GM19099 (cell line): ENCODE results near the gene C2orf72.

Experiments used
- POLR2A ChIP-seq: IDR thresholded peaks from 3 replicates; pipeline ENCODE4 v1.6.1; 2011; ENCODE audit warnings: low read depth; ENCODE audit not compliant: insufficient read length; ENCODE audit errors: extremely low read depth

Gene C2orf72

DNA sequence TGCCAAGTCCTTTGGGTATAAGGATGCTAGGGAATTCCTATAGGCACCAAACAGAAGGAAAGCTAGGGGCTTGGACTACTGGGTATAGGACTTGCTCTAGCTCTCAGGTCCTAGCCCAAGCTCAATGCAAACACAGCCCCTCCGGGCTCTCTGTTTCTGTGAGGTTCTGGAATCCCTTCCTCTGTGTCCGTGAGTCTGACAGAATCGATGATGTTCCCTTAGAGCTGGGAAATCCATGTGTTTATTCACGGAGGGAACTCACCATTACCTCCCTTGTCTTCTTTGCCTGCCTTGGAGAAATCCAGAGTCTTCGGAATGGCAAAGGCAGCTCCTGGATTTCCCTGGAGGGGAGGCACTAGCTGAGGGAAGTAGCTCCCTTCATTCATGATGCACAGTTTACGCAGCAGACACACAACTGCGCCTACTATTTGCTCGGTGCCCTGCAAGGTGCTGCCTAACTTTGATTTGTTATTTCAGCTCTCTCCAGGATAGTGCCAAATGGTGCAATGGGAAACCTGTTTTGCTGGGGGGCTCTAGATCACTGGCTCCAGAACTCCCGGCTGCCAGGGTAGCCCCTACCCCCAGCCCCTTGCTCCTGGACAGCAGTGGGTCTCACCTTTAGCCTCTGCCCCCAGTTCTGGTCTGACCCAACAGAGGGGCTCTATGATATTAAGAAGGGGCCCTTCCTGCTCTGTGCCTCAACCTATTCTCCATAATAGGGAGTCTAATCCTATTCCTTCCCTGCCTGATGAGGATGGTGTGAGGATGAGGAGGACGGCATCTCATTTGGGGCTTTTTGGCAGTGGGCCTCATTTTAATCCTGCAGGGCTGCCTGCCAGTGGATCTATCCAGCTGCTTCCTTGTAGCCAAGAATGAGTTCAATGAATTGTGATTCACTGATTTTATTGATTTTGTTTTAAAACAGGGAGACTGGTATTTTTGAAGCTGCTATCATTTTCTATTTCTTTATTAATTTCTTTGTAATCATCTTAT, 10.9 kb downstream of the C2orf72 start:
- TF ChIP-seq POLR2A: no peak

GRCh38 chr2:231049286-231050017, 12.1 kb downstream of the C2orf72 start:
- no peak for TF ChIP-seq POLR2A

- no peak for TF ChIP-seq POLR2A
Measured at GRCh38 chr2:231050018-231050901, 12.9 kb downstream of the C2orf72 start.

DNA sequence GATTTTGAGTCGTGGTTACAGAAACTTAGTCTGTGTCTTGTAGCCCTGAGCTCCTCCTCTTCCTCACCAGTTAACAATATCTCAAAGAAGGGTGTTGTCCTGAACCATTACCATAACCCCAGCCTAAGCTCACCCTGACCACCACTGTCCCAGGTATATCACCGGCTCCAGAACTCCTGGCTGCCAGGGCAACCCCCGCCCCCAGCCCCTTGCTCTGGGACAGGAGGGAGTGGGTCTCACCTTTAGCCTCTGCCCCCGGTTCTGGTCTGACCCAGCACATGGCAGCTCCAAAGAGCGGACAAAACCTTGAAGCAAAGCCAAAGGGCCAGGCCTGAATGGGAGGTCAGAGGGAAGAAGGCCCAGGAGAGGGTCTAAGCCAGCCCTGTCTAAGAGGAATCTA, 13.8 kb downstream of the C2orf72 start:
- TF ChIP-seq POLR2A: no peak

GRCh38 chr2:231052494-231053451, 15.4 kb downstream of the C2orf72 start:
- TF ChIP-seq POLR2A: peak; percentile 17

DNA sequence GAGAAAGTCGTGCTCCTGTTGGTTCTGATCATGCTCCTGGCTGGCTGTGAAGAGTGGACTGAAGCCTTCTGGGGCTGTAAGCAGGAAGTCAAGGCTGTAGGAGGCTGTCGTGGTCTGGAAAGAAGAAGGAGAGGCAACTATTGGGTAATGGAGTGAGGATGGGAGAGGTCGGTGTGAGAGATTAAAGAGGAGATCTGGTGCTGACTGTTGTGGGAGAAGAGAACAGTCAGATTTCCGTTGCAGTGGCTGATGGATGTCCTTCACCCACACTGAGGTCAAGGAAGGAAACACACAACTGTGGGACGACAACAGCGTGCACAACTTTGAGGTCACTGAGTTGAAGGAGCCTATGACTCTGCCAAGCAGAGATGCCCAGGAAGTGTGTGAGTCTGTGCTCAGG, 16.5 kb downstream of the C2orf72 start:
- TF ChIP-seq POLR2A: no peak

DNA sequence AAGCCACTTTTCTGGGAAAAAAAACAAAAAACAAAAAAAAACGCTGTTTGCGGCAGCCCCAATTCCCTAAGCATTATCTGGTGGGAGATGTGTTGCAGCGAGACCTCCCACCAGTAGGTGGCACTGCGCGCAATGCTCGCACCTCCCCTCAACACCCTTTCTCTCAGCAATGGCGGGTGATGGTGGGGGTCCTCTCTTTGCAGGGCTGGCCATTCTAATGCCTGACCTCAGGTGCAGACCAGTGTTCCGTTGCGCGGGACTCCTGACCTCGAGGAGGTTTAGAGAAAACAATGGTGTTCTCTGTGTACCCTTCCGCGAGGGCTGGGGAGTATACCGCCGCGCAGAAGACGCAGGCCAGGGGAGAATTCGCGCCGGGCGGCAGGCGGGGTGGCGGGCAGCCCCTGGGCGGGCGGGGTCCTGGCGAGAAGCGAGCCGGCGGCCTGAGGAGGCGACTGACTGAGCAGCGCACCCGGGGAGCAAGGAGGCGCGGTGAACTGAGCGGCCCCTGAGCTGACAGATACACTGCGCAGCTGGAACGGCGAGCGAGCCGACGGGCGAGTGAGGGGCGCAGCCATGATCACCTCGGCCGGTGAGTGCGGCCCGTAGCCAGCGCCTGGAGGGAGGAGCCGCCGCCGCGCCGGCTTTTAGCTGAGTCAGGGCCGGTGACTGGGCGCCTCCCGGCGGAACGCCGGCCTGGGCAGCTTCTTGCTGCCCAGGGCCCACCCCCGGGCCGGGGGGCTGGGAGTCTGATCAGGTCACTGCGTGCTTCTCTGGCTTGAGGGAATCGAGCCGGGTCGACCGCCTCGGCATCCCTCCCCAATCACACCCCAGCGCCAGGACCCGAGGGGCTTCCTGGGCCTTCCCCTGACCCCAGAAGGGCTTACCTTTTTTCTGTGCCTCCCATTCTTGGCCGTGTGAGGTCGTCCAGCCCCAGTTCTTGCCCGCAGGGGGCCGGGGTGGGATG, 19.4 kb downstream of the C2orf72 start, which contains the start of gene PSMD1:
Gene PSMD1, plus strand, starts transcription at position 415 of the 964 bp plus-strand sequence. Its CDS starts 159 bp downstream, at position 574.
- peak; percentile 79 for TF ChIP-seq POLR2A

DNA sequence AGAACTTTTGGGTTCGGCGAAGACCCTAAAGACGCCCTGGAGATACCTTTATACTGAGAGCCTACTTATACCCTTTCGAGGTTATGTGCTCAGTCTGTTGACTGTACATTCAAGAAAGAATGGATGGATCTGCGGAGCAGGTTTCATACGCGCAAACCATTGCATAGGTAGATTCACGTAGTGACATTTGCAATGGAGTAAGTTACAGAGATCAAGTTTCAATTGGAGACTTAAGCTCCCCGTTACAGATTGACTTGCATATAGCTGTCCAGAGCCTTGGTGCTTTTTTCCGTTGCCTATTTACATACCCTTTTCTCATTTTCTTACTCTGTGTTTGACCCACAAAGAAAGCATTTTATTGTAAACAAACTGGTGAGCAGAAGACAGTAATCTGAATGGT, 20.3 kb downstream of the C2orf72 start:
- no peak for TF ChIP-seq POLR2A

- TF ChIP-seq POLR2A: no peak
Measured at GRCh38 chr2:231058761-231059550, 21.6 kb downstream of the C2orf72 start.

- no peak for TF ChIP-seq POLR2A
Measured at GRCh38 chr2:231059756-231060155, 22.4 kb downstream of the C2orf72 start.

GRCh38 chr2:231062776-231063175, 25.5 kb downstream of the C2orf72 start:
- no peak for TF ChIP-seq POLR2A

DNA sequence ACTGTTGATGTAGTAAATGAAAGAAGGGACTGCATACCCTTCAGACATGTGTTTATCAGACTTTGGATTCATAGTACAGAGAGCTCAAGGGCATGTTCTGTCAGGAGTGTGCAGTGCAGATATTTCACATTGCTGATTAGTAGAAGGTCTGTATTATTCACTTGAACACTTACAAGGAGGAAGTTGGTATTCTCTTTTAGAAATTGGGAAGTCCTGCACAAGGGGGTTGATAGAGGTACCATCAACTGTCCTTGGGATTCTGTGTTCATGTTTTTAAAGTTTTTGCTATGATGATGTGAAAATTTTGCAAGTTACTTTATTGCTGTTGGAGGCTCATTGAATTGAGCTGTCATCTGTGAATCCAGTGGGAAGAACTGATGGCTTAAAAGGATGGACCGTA, 26.0 kb downstream of the C2orf72 start:
- TF ChIP-seq POLR2A: no peak
